Psoas muscle (tissue), 8 donors: ENCODE results near the gene SLC35A3. TPM values are rescaled to one million over a fixed set of nuclear protein-coding genes. Genes with fewer than 3 reads are reported as not detected.
"Not testable (repeated sequence)": the region's sequence is repeated elsewhere in the genome, so short reads cannot be mapped to it uniquely, and the experiment has no call there.

ENCODE experiments used
- ATAC-seq, 4 donors: fragments of 200-7000 bp; cut with Tn5 transposase; one replicate each; pipeline ENCODE4 v1.9.1; 2020; ENCODE audit warnings: moderate library complexity in 3 of 4, mild to moderate bottlenecking in 2 of 4
- DNase-seq, 2 donors: peaks; one replicate each; pipeline ENCODE4 v3.0.0-alpha.2; 2020
- H3K27ac ChIP-seq: fragments of 200-600 bp; one replicate; pipeline ENCODE4 v1.8.0; 2022
- H3K27me3 ChIP-seq, 3 donors: fragments of 200-600 bp in 1 of 3; one replicate each; pipeline versions ENCODE4 v1.6.1 to v1.8.0; 2013 to 2022; ENCODE audit warnings: low read length in 2 of 3, mild to moderate bottlenecking in 2 of 3, moderate library complexity in 1 of 3; ENCODE audit not compliant: insufficient read depth in 3 of 3
- H3K36me3 ChIP-seq, 2 donors: fragments of 200-600 bp in 1 of 2; one replicate each; pipeline versions ENCODE4 v1.6.1 to v1.8.0; 2013 to 2022; ENCODE audit warnings: low read depth in 1 of 2, mild to moderate bottlenecking in 1 of 2, moderate library complexity in 1 of 2; ENCODE audit not compliant: insufficient read depth in 1 of 2
- H3K4me1 ChIP-seq: fragments of 200-600 bp; one replicate; pipeline ENCODE4 v1.8.0; 2022
- H3K4me3 ChIP-seq: fragments of 200-600 bp; one replicate; pipeline ENCODE4 v1.8.0; 2022; ENCODE audit warnings: mild to moderate bottlenecking
- H3K9me3 ChIP-seq: fragments of 200-600 bp; one replicate; pipeline ENCODE4 v1.8.0; 2022
- WGBS, 3 donors: extraction: QIAGEN DNeasy Blood & Tissue Kit; methylation state at CpG; one replicate each; pipeline versions ENCODE4 v1.1.6 to v1.1.7; 2013; 5-methylcytosine and 5-hydroxymethylcytosine counted together
- intact Hi-C, 2 donors: fragments of 100-400 bp; cut with DNase I; formaldehyde crosslinking; loops; one replicate each; pipeline versions ENCODE4 v1.11.0 to v1.14.2; 2022
- polyA plus RNA-seq, 3 donors: library from polyadenylated mRNA; stranded (reverse); fragments of 200-250 nt; gene quantifications; one replicate each; pipeline ENCODE4 v1.2.3, GENCODE V29; 2013
- total RNA-seq, 4 donors: library from RNA; stranded (reverse); fragmentation: NEBNext Ultra II Directional in 2 of 4; extraction: Animal tissue kit (Norgen Biotek cat#: 25700) in 2 of 4; gene quantifications; one replicate each; pipeline versions ENCODE4 v1.2.1 to v1.2.4, GENCODE V29; 2021 to 2023
- TF ChIP-seq, protein P1 (sequence below): fragments of 200-600 bp; IDR thresholded peaks from one replicate; pipeline ENCODE4 v1.8.0; 2022; ENCODE audit warnings: antibody characterized with exemption
- donor health status: healthy with polysubstance abuse.
- donor health status: DM: no; HTN: no; CAD: no; lungs with moderate emphysema.
- donor health status: Bipolar disorder and iron deficiency.
- donor health status: healthy.
- donor health status: DM: yes; HTN: yes; CAD: no.
- donor health status: DM: no; HTN: no; CAD: no.
- donor health status: DM: no; HTN: no; CAD: no.
- donor health status: DM: yes; HTN: yes; CAD: no.

Gene SLC35A3
- total and polyA plus RNA-seq, 7 donors, result 3.5 to 8.6 (median 6.4) TPM

DNA sequence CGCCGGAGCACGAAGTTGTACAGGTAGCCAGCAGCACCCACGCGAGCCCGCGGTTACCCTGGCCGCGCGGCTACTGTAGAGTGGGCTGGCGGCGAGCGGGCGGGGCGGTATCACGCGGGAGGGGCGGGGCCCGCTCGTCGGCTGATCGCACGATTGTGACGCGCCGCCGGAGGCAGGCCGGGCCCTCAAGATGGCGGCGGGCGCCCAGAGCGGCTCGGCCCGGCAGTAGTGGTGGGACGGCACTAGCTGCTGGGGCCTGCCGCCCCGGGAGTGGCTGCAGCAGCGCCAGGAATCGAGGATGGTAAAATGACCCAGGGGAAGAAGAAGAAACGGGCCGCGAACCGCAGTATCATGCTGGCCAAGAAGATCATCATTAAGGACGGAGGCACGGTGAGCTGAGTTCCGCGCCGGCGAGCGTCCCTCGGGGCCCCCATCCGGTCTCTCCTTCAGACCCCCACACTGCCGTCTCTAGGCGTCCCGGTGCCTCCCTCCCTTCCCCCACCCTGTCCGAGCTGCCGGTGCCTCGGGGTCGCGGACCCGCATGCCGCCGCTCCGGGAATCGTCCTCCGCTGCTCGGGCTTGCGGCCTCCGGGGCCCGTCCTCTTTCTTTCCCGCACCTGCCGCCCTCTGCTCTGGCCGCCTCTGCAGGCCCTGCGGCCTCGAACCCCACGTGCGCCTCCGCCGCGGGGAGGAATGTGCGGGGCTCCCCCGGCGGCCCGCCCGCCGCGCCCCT lies 68.3 kb downstream of the SLC35A3 start:
- intact Hi-C loops, result loop anchor here in 1 of 2 donors (5.0 to 10.0 kb wide), 2 partner anchors 66 to 233 kb away; no protein-coding TSS in a partner anchor
- Histone ChIP-seq H3K4me1 (peaks cover 42% of the 10 kb centered on the region), H3K27me3 (no peaks in the 10 kb centered on the region), H3K4me3 (peak overlapping the region; percentile 92), H3K27ac (peak overlapping the region; percentile 96), H3K36me3 (no peaks in the 10 kb centered on the region), H3K9me3 (no peaks in the 10 kb centered on the region)
- 0 to 1% (median 1%) methylated on average over 72 to 87 of the region's 87 CpGs for WGBS, 3 donors
- ATAC-seq, result peak; percentile 98 to 99 (median 99)
- peak; percentile 92 to 93 for DNase-seq
- TF ChIP-seq, protein P1, sequence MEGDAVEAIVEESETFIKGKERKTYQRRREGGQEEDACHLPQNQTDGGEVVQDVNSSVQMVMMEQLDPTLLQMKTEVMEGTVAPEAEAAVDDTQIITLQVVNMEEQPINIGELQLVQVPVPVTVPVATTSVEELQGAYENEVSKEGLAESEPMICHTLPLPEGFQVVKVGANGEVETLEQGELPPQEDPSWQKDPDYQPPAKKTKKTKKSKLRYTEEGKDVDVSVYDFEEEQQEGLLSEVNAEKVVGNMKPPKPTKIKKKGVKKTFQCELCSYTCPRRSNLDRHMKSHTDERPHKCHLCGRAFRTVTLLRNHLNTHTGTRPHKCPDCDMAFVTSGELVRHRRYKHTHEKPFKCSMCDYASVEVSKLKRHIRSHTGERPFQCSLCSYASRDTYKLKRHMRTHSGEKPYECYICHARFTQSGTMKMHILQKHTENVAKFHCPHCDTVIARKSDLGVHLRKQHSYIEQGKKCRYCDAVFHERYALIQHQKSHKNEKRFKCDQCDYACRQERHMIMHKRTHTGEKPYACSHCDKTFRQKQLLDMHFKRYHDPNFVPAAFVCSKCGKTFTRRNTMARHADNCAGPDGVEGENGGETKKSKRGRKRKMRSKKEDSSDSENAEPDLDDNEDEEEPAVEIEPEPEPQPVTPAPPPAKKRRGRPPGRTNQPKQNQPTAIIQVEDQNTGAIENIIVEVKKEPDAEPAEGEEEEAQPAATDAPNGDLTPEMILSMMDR, result no peak

DNA sequence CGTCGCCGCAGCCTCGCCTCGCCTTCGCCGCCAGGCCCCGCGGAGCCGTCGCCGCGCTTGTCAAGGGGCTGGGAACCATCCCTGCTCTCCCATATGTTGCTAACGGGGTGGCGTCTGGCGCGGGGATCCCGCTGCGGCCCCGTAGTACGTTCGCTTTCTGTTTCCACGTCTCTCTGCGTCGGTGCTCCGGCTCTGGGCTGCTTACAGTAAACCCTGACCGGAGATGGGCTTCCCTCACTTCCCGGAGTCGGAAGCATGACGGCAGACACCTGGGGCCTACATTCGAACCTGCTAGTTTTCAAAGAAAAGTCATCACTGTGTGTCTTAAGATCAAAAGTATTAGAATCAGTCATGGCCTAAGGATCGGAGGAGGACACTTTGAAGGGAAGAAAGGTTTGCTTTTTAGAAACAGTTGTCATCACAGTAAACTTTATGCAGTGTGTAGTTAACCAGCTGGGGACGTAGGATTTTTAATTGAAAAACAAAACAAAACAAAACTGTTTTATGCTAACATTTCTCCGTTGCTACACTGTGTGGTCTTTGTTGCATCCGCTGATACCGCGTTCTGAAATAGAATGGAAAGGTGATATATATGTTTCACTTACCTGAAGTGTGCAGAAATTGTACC lies 69.0 kb downstream of the SLC35A3 start:
- Histone ChIP-seq H3K27ac (peak overlapping the region; percentile 96), H3K4me3 (peak overlapping the region; percentile 92), H3K4me1 (peaks cover 42% of the 10 kb centered on the region), H3K27me3 (no peaks in the 10 kb centered on the region), H3K9me3 (no peaks in the 10 kb centered on the region), H3K36me3 (no peaks in the 10 kb centered on the region)
- intact Hi-C loops, result loop anchor here in 1 of 2 donors (5.0 to 10.0 kb wide), 2 partner anchors 66 to 234 kb away; no protein-coding TSS in a partner anchor
- WGBS, 3 donors, result 0 to 1% (median 0%) methylated on average over 35 to 37 of the region's 37 CpGs
- ATAC-seq, result peak in 3 of 4 donors; percentile 28 to 55 (median 38)
- peak; percentile 51 to 73 for DNase-seq
- TF ChIP-seq, protein P1, result no peak

DNA sequence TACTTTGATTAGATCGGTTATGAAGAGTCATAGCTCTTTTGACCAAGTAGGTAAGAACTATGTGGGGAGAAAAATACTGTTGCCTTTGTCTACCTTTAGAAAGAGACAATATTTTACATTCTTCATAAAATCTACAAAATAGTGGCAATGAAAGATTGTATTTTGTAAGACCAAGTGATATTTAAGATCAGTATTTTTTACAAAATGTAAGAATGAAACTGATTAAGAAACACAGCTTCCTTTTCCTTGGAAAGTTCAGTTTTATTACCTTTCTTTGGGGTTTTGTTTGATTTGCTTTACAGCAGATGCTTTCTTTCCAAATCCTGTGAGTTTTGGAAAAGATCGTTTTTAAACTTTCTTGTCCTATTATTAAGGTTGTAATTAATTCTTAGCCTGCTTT lies 69.8 kb downstream of the SLC35A3 start:
- intact Hi-C loops, result loop anchor here in 1 of 2 donors (5.0 to 10.0 kb wide), 2 partner anchors 67 to 235 kb away; no protein-coding TSS in a partner anchor
- Histone ChIP-seq H3K27ac (peak overlapping the region; percentile 96), H3K9me3 (no peaks in the 10 kb centered on the region), H3K4me3 (peak overlapping the region; percentile 92), H3K4me1 (peaks cover 43% of the 10 kb centered on the region), H3K36me3 (no peaks in the 10 kb centered on the region), H3K27me3 (no peaks in the 10 kb centered on the region)
- TF ChIP-seq, protein P1, result no peak
- DNase-seq (no peak), ATAC-seq (no peak)
- 14 to 19% (median 15%) methylated on average over 2 of the region's 2 CpGs for WGBS, 3 donors

DNA sequence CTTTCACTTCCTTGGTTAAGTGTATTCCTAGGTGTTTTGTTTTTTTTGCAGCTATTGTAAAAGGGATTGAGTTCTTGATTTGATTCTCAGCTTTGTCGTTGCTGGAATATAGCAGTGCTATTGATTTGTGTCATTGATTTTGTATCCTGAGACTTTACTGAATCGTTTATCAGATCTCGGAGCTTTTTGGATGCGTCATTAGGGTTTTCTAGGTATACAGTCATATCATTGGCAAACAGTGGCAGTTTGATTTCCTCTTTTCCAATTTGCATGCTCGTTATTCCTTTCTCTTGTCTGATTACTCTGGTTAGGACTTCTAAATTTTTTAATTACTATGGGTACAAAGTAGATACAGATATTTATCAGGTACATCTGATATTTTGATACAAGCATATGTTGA lies 75.4 kb downstream of the SLC35A3 start:
- DNase-seq, result no peak
- intact Hi-C loops, result no loop called here
- H3K4me1 ChIP-seq, result peaks cover 37% of the 10 kb centered on the region
- H3K27me3 ChIP-seq, result no peaks in the 10 kb centered on the region
- no peak overlapping the region for H3K4me3 ChIP-seq
- WGBS, 3 donors, result 94 to 97% (median 96%) methylated on average over 5 of the region's 5 CpGs
- H3K36me3 ChIP-seq, result no peaks in the 10 kb centered on the region
- H3K27ac ChIP-seq, result no peak overlapping the region
- ATAC-seq, result no peak
- TF ChIP-seq, protein P1, result no peak
- peaks cover 4% of the 10 kb centered on the region for H3K9me3 ChIP-seq

DNA sequence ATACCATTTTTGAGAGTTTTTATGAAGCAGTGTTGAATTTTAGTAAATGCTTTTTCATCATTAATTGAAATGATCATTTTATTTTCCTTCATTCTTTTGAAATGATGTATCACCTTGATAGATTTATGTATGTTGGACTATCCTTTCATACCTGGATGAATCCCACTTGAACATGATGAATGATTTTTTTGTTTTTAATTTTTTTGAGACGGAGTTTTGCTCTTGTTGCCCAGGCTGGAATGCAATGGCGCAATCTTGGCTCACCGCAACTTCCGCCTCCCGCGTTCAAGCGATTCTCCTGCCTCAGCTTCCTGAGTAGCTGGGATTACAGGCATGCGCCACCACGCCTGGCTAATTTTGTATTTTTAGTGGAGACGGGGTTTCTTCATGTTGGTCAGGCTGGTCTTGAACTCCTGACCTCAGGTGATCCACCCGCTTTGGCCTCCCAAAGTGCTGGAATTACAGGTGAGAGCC lies 77.5 kb downstream of the SLC35A3 start:
- H3K4me1 ChIP-seq, result peaks cover 16% of the 10 kb centered on the region
- H3K4me3 ChIP-seq, DNase-seq, H3K36me3 ChIP-seq, ATAC-seq, H3K27ac ChIP-seq, H3K27me3 ChIP-seq, intact Hi-C loops, H3K9me3 ChIP-seq: not testable (repeated sequence)
- 90 to 97% (median 96%) methylated on average over 11 of the region's 11 CpGs for WGBS, 3 donors
